Endothelial cell of umbilical vein (primary cell): ENCODE data around the gene CALML6. TPM values are rescaled to one million over a fixed set of nuclear protein-coding genes. Genes with fewer than 3 reads are reported as not detected.

Experiments used
- BruUV-seq: library from RNA; stranded (reverse); fragments of 400-500 nt; replicated peaks from 2 replicates; lab custom pipeline; 2021; lab: Mats Ljungman, UMichigan
- CTCF ChIA-PET: fragments of 300-600, 350-600 bp; sonication (Branson Sonifier 250); formaldehyde crosslinking; loops from one replicate; lab custom pipeline; 2021; ENCODE audit warnings: antibody characterized with exemption, inconsistent platforms; lab: Charles Lee
- POLR2A ChIA-PET: fragments of 300-600, 350-600 bp; sonication (Branson Sonifier 250); formaldehyde crosslinking; loops from one replicate; lab custom pipeline; 2021; ENCODE audit warnings: antibody characterized with exemption, inconsistent platforms; lab: Charles Lee
- DNase-seq: peaks from one replicate; pipeline ENCODE4 v3.0.0-alpha.2; 2011; ENCODE audit warnings: low read depth, low spot score
- FAIRE-seq: peaks from 2 replicates; lab custom pipeline; 2011; peaks lifted over from hg19 to GRCh38; lab: Jason Lieb, UNC
- H2AFZ ChIP-seq: 2 replicates; pipeline ENCODE4 v1.6.0; 2012; ENCODE audit warnings: low read depth, low read length, control low read depth, inconsistent platforms
- H3K27ac ChIP-seq: 2 replicates; pipeline ENCODE4 v1.5.1; 2011; ENCODE audit warnings: low read depth, mild to moderate bottlenecking, control low read depth, low read length, moderate library complexity; ENCODE audit not compliant: insufficient read depth
- H3K27me3 ChIP-seq, 2 experiments: 2 replicates each; pipeline versions ENCODE4 v1.6.0 to v1.6.1; 2011; ENCODE audit warnings: low read length in 2 of 2, mixed read lengths in 1 of 2; ENCODE audit not compliant: control insufficient read depth in 2 of 2, insufficient read depth in 2 of 2
- H3K36me3 ChIP-seq, 2 experiments: 2 replicates in 1 of 2; 3 replicates in 1 of 2; pipeline ENCODE4 v1.5.1; 2011; ENCODE audit warnings: low read length in 2 of 2, mild to moderate bottlenecking in 1 of 2, moderate library complexity in 1 of 2; ENCODE audit not compliant: control insufficient read depth in 2 of 2, insufficient read depth in 2 of 2; ENCODE audit errors: extremely low read depth in 1 of 2
- H3K4me1 ChIP-seq: 3 replicates; pipeline ENCODE4 v1.5.1; 2011; ENCODE audit warnings: mild to moderate bottlenecking, low read length; ENCODE audit not compliant: control insufficient read depth, insufficient read depth; ENCODE audit errors: extremely low read depth
- H3K4me2 ChIP-seq: 2 replicates; pipeline ENCODE4 v1.6.1; 2011; ENCODE audit warnings: low read length, control low read depth, mixed read lengths; ENCODE audit not compliant: insufficient read depth
- H3K4me3 ChIP-seq, 3 experiments: fragments of 200-600 bp in 1 of 3; sonication (generic), shearing (Covaris generic) in 1 of 3; replicated peaks in 1 of 3; 2 replicates each; pipeline ENCODE4 v1.5.1; 2011 to 2016; ENCODE audit warnings: control low read depth in 3 of 3, low read length in 3 of 3, mild to moderate bottlenecking in 2 of 3, inconsistent platforms in 1 of 3, low read depth in 1 of 3, moderate library complexity in 1 of 3; ENCODE audit not compliant: insufficient read depth in 1 of 3
- H3K79me2 ChIP-seq: 2 replicates; pipeline ENCODE4 v1.6.0; 2012; ENCODE audit warnings: low read length, inconsistent platforms; ENCODE audit not compliant: control insufficient read depth, insufficient read depth
- H3K9ac ChIP-seq: replicated peaks from 2 replicates; pipeline ENCODE3; 2011; ENCODE audit warnings: low read length, control low read depth; ENCODE audit not compliant: insufficient read depth; ENCODE audit errors: extremely low read depth
- H3K9me1 ChIP-seq: replicated peaks from 3 replicates; pipeline ENCODE4 v1.6.0; 2011; ENCODE audit warnings: mild to moderate bottlenecking, low read length; ENCODE audit not compliant: control insufficient read depth, insufficient read depth; ENCODE audit errors: extremely low read depth
- H3K9me3 ChIP-seq: replicated peaks from 2 replicates; pipeline ENCODE4 v1.5.1; 2012; ENCODE audit warnings: low read length, inconsistent platforms; ENCODE audit not compliant: control insufficient read depth, insufficient read depth
- H4K20me1 ChIP-seq: replicated peaks from 2 replicates; pipeline ENCODE3; 2011; ENCODE audit warnings: mild to moderate bottlenecking, low read length; ENCODE audit not compliant: control insufficient read depth, insufficient read depth; ENCODE audit errors: extremely low read depth
- EZH2 ChIP-seq: IDR thresholded peaks from 2 replicates; pipeline ENCODE4 v1.6.1; 2012; ENCODE audit warnings: borderline replicate concordance, low read depth, mild to moderate bottlenecking, moderate library complexity, low read length, inconsistent platforms; ENCODE audit not compliant: severe bottlenecking
- FOS ChIP-seq: IDR thresholded peaks from 2 replicates; pipeline ENCODE4 v1.6.1; 2011; ENCODE audit warnings: mild to moderate bottlenecking, low read length, moderate library complexity, borderline replicate concordance; ENCODE audit not compliant: insufficient read depth
- GATA2 ChIP-seq: IDR thresholded peaks from 2 replicates; pipeline ENCODE4 v1.7.0; 2011; ENCODE audit warnings: low read depth, mild to moderate bottlenecking, moderate library complexity, mixed read lengths, low read length; ENCODE audit not compliant: insufficient read length, insufficient read depth
- JUN ChIP-seq: IDR thresholded peaks from 2 replicates; pipeline ENCODE4 v1.6.1; 2011; ENCODE audit warnings: borderline replicate concordance, low read depth; ENCODE audit not compliant: insufficient read length, insufficient read depth
- MYC ChIP-seq: IDR thresholded peaks from one replicate; pipeline ENCODE4 v1.6.1; 2011; ENCODE audit warnings: mild to moderate bottlenecking, low read depth, low read length
- POLR2A ChIP-seq: IDR thresholded peaks from 2 replicates; pipeline ENCODE4 v1.6.1; 2012; ENCODE audit warnings: low read depth, mild to moderate bottlenecking, control low read depth, low read length
- POLR2AphosphoS5 ChIP-seq: IDR thresholded peaks from 2 replicates; pipeline ENCODE4 v1.6.1; 2012; ENCODE audit warnings: low read depth, mild to moderate bottlenecking, control low read depth, low read length, moderate library complexity; ENCODE audit not compliant: insufficient read depth
- dilution Hi-C: fragments of 300-500 bp; cut with MboI; formaldehyde crosslinking; loops from one replicate; pipeline ENCODE4 v1.15.0; 2019; ENCODE audit warnings: low sequenced_read_pairs; ENCODE audit not compliant: extremely low pct_ligation_motif_present
- intact Hi-C: fragments of 100-400 bp; cut with micrococcal nuclease; formaldehyde crosslinking; loops from one replicate; pipeline ENCODE4 v1.10.0; 2022
- polyA plus RNA-seq, 4 experiments: library from polyadenylated mRNA; depleted of rRNA in 3 of 4; stranded (reverse) in 3 of 4; unstranded in 1 of 4; fragments of >200 nt; gene quantifications; 2 replicates each; pipeline versions ENCODE4 v1.2.1 to v1.2.3, GENCODE V29; 2011 to 2012; ENCODE audit warnings: missing spikeins in 1 of 4
- total RNA-seq: library from RNA; stranded (reverse); gene quantifications from 2 replicates; pipeline ENCODE4 v1.2.3, GENCODE V29; 2021
- TF ChIP-seq, protein P1 (sequence below): IDR thresholded peaks from 2 replicates; pipeline ENCODE4 v1.6.1; 2011; ENCODE audit not compliant: insufficient read depth, insufficient read length
- TF ChIP-seq, protein P2 (sequence below), 2 donors: IDR thresholded peaks; 1 replicate in 1 of 2; 2 replicates in 1 of 2; pipeline ENCODE4 v1.5.1; 2011; ENCODE audit warnings: low read length in 2 of 2, mild to moderate bottlenecking in 2 of 2, moderate library complexity in 2 of 2, control low read depth in 1 of 2, inconsistent platforms in 1 of 2, low read depth in 1 of 2; ENCODE audit not compliant: insufficient read depth in 1 of 2; ENCODE audit errors: extremely low read depth in 1 of 2

CALML6 gene
- total and polyA plus RNA-seq, 2 donors (not counting 3 experiments of a cell fraction or from before 2014, with no cell fraction given), result 0.36 to 0.44 TPM

DNA sequence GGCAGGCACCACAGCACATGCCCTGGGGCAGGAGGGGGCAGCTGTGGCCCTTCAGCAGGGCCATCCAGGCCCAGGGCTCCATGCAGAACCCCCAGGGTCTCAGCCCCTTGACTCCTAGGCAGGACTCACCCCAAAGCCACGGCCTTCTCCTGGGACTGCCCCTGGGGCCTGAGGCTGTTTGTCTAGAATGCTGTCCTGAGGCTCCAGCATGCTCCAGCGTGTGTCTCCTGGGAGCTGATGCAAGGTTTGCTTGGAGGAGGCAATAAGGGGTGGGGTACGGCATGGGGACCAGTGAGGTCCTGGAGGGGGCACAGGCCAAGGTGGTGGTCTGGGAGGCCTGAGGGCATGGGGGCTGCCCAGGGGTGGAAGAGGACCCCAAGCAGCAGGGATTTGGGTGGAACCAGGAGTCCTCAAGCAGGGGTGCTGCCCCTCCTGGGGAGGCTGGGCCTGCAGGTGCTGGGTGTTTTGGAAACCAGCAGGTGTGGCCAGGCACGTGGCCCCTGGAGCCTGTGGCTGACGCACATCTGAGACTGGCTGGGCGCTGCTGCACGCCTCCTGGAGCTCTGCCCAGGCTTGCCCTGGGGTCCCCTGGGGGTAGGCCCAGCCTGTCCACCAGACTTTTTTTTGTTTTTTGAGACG lies 7.8 kb upstream of the CALML6 start:
- H3K27ac ChIP-seq, result no peak overlapping the region
- no peaks in the 10 kb centered on the region for H3K9me1 ChIP-seq
- H3K9ac ChIP-seq, result no peak overlapping the region
- H3K36me3 ChIP-seq, result no peaks in the 10 kb centered on the region
- H3K27me3 ChIP-seq, result no peaks in the 10 kb centered on the region
- intact Hi-C loops (loop anchor here (2.0 to 5.0 kb wide), 2 partner anchors 60 to 80 kb away; no protein-coding TSS in a partner anchor), dilution Hi-C loops (no loop called here)
- no TSS peak for BruUV-seq
- FAIRE-seq (no peak), DNase-seq (no peak)
- ChIA-PET POLR2A (no interaction called here), CTCF (interaction anchor here (2.0 to 2.4 kb wide), 3 partner anchors 11 to 98 kb away, joined by 7 to 26 read pairs (median 15); no protein-coding TSS in a partner anchor)
- peaks cover 11% of the 10 kb centered on the region for H3K4me1 ChIP-seq
- H3K4me3 ChIP-seq, result no peak overlapping the region
- H4K20me1 ChIP-seq, result no peaks in the 10 kb centered on the region
- no peak overlapping the region for H3K4me2 ChIP-seq
- no peak for TF ChIP-seq EZH2
- TF ChIP-seq FOS, result no peak
- no peak for TF ChIP-seq POLR2AphosphoS5
- no peak for TF ChIP-seq JUN
- no peak for TF ChIP-seq POLR2A
- TF ChIP-seq, protein P1, sequence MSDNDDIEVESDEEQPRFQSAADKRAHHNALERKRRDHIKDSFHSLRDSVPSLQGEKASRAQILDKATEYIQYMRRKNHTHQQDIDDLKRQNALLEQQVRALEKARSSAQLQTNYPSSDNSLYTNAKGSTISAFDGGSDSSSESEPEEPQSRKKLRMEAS, result no peak
- no peak for TF ChIP-seq MYC
- TF ChIP-seq, protein P2, sequence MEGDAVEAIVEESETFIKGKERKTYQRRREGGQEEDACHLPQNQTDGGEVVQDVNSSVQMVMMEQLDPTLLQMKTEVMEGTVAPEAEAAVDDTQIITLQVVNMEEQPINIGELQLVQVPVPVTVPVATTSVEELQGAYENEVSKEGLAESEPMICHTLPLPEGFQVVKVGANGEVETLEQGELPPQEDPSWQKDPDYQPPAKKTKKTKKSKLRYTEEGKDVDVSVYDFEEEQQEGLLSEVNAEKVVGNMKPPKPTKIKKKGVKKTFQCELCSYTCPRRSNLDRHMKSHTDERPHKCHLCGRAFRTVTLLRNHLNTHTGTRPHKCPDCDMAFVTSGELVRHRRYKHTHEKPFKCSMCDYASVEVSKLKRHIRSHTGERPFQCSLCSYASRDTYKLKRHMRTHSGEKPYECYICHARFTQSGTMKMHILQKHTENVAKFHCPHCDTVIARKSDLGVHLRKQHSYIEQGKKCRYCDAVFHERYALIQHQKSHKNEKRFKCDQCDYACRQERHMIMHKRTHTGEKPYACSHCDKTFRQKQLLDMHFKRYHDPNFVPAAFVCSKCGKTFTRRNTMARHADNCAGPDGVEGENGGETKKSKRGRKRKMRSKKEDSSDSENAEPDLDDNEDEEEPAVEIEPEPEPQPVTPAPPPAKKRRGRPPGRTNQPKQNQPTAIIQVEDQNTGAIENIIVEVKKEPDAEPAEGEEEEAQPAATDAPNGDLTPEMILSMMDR (IDR thresholded peaks at IDR 0.05; ENCODE audit: extremely low read depth in 1 of 2, insufficient read depth in 1 of 2, low read depth in 1 of 2, low read length in 2 of 2), result no peak
- no peak for TF ChIP-seq GATA2
- peaks cover 3% of the 10 kb centered on the region for H3K79me2 ChIP-seq
- H3K9me3 ChIP-seq, result no peaks in the 10 kb centered on the region
- H2AFZ ChIP-seq, result no peak overlapping the region
